ENCODE data around the gene EEF1AKMT1. TPM values are rescaled to one million over a fixed set of nuclear protein-coding genes. Genes with fewer than 3 reads are reported as not detected.

The EEF1AKMT1 gene
- total and polyA plus RNA-seq, 4 donors: 4.2 to 11.2 (median 4.9) TPM

DNA sequence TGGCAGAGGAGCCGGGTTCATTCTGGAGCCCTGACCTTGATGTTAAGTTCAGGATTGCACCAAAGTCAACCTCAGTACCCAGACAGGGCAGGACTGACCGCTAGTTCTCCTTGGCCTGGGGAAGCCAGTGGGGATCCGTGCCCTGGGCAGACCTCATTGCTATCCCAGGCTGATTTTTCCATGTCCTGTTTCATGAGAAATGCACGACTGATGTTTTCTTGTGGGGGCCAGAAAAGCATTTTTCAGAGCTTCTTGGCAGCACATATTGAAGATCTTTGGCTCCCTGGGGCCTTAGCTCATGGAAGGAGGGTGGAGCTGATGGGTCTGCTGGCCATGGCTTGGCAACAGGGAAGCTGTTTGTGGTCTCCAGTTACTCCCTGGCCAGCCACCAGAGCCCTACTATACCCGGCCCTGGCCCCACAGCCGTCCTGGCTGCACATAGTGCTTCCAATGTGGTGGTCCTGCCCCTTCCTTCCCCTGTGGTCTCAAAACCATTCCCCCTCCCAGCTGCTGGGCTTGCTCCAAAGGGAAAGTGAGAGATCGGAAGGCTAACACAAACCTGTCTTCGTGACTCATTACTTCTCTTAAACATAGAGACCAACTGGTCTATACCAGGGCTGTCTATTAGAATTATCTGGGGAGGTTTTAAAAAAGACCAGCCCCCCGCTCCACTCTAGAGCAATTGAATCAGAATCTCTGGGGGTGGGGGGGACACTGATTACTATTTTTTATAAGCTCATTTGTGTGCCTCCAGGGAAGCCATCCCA, 59.0 kb downstream of the EEF1AKMT1 start:
- 67% methylated on average over 9 of the region's 9 CpGs for WGBS
- Histone ChIP-seq H3K9ac (ENCODE audit: low read depth in 1 of 2, low read length in 2 of 2) (no peak overlapping the region), H3K4me1 (ENCODE audit: control insufficient read depth in 4 of 4, insufficient read depth in 4 of 4, low read length in 3 of 4) (peaks cover 0 to 7% (median 4%) of the 10 kb centered on the region in 4 donors), H3K36me3 (ENCODE audit: control insufficient read depth in 4 of 4, insufficient read depth in 3 of 4, low read depth in 1 of 4, low read length in 3 of 4) (no peaks in the 10 kb centered on the region), H3K9me3 (ENCODE audit: control insufficient read depth in 4 of 4, low read length in 3 of 4) (no peaks in the 10 kb centered on the region), H3K4me3 (ENCODE audit: low read depth in 1 of 3, low read length in 3 of 3) (no peak overlapping the region), H3K27me3 (ENCODE audit: control insufficient read depth in 4 of 4, insufficient read depth in 4 of 4, low read length in 3 of 4) (no peaks in the 10 kb centered on the region), H3K27ac (ENCODE audit: low read depth in 1 of 2, low read length in 2 of 2) (no peak overlapping the region)
- no peak for DNase-seq (ENCODE audit: low spot score)
- TF ChIP-seq RXRA (IDR thresholded peaks at IDR 0.05) (peak; percentile 38 to 75), TAF1 (conservative IDR thresholded peaks at IDR 0.05) (no peak), HNF4A (conservative IDR thresholded peaks at IDR 0.05) (peak in 1 of 2 donors; percentile 13), HNF4G (IDR thresholded peaks at IDR 0.05) (no peak)
- TF ChIP-seq, protein P1, sequence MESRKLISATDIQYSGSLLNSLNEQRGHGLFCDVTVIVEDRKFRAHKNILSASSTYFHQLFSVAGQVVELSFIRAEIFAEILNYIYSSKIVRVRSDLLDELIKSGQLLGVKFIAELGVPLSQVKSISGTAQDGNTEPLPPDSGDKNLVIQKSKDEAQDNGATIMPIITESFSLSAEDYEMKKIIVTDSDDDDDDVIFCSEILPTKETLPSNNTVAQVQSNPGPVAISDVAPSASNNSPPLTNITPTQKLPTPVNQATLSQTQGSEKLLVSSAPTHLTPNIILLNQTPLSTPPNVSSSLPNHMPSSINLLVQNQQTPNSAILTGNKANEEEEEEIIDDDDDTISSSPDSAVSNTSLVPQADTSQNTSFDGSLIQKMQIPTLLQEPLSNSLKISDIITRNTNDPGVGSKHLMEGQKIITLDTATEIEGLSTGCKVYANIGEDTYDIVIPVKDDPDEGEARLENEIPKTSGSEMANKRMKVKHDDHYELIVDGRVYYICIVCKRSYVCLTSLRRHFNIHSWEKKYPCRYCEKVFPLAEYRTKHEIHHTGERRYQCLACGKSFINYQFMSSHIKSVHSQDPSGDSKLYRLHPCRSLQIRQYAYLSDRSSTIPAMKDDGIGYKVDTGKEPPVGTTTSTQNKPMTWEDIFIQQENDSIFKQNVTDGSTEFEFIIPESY (IDR thresholded peaks at IDR 0.05): no peak

DNA sequence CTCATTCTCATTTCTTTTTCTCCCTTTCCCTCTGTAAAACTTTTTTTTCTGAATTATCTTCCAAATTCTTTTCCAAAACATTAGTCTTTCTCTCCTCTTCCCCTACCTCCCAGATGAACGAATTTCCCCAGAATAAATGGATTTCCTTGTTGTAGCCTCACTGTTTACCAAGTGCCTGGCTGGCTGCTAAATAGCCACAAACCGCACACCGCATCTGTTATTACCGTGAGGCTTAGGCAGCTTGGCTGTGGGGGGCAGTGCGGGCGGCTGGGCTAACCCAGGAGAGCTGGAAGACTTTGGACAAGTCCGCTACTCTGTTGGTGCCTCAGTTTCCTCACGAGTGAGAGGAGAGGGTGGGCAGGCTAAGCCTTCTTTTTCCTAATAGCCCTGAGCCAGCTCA, 59.6 kb downstream of the EEF1AKMT1 start:
- Histone ChIP-seq H3K9me3 (ENCODE audit: control insufficient read depth in 4 of 4, low read length in 3 of 4) (no peaks in the 10 kb centered on the region), H3K4me1 (ENCODE audit: control insufficient read depth in 4 of 4, insufficient read depth in 4 of 4, low read length in 3 of 4) (peaks cover 0 to 7% (median 4%) of the 10 kb centered on the region in 4 donors), H3K36me3 (ENCODE audit: control insufficient read depth in 4 of 4, insufficient read depth in 3 of 4, low read depth in 1 of 4, low read length in 3 of 4) (no peaks in the 10 kb centered on the region), H3K27me3 (ENCODE audit: control insufficient read depth in 4 of 4, insufficient read depth in 4 of 4, low read length in 3 of 4) (no peaks in the 10 kb centered on the region), H3K9ac (ENCODE audit: low read depth in 1 of 2, low read length in 2 of 2) (no peak overlapping the region), H3K27ac (ENCODE audit: low read depth in 1 of 2, low read length in 2 of 2) (no peak overlapping the region), H3K4me3 (ENCODE audit: low read depth in 1 of 3, low read length in 3 of 3) (no peak overlapping the region)
- TF ChIP-seq GABPA (IDR thresholded peaks at IDR 0.05 in 1 of 2, conservative IDR thresholded peaks at IDR 0.05 in 1 of 2): no peak
- TF ChIP-seq EGR1 (IDR thresholded peaks at IDR 0.05; ENCODE audit: low read depth in 2 of 2): no peak
- DNase-seq (ENCODE audit: low spot score): no peak
- 74% methylated on average over 8 of the region's 8 CpGs for WGBS

DNA sequence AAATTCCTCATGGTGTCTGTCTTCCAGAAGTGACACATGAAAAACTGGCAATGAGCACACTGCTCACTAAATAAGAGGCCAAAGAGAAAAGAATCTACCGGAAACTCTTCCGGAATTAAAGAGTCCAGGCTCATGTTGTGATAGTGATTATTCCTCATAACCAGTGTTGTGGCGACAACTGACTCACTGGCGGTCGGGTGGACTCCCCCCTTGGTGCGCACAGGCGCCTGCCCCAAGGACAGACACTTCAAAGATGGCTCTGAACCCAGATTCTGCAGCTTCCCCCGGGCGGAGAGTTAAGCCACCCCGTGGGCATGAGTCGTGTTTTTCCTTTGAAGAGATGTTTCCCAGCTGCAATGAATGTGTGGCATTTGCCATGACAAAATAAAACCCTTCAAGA, 60.0 kb downstream of the EEF1AKMT1 start:
- Histone ChIP-seq H3K27me3 (ENCODE audit: control insufficient read depth in 4 of 4, insufficient read depth in 4 of 4, low read length in 3 of 4) (no peaks in the 10 kb centered on the region), H3K4me1 (ENCODE audit: control insufficient read depth in 4 of 4, insufficient read depth in 4 of 4, low read length in 3 of 4) (peaks cover 0 to 7% (median 4%) of the 10 kb centered on the region in 4 donors), H3K36me3 (ENCODE audit: control insufficient read depth in 4 of 4, insufficient read depth in 3 of 4, low read depth in 1 of 4, low read length in 3 of 4) (no peaks in the 10 kb centered on the region), H3K9me3 (ENCODE audit: control insufficient read depth in 4 of 4, low read length in 3 of 4) (no peaks in the 10 kb centered on the region), H3K9ac (ENCODE audit: low read depth in 1 of 2, low read length in 2 of 2) (no peak overlapping the region), H3K4me3 (ENCODE audit: low read depth in 1 of 3, low read length in 3 of 3) (no peak overlapping the region), H3K27ac (ENCODE audit: low read depth in 1 of 2, low read length in 2 of 2) (no peak overlapping the region)
- TF ChIP-seq, protein P2, sequence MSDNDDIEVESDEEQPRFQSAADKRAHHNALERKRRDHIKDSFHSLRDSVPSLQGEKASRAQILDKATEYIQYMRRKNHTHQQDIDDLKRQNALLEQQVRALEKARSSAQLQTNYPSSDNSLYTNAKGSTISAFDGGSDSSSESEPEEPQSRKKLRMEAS (IDR thresholded peaks at IDR 0.05): no peak
- TF ChIP-seq, protein P3, sequence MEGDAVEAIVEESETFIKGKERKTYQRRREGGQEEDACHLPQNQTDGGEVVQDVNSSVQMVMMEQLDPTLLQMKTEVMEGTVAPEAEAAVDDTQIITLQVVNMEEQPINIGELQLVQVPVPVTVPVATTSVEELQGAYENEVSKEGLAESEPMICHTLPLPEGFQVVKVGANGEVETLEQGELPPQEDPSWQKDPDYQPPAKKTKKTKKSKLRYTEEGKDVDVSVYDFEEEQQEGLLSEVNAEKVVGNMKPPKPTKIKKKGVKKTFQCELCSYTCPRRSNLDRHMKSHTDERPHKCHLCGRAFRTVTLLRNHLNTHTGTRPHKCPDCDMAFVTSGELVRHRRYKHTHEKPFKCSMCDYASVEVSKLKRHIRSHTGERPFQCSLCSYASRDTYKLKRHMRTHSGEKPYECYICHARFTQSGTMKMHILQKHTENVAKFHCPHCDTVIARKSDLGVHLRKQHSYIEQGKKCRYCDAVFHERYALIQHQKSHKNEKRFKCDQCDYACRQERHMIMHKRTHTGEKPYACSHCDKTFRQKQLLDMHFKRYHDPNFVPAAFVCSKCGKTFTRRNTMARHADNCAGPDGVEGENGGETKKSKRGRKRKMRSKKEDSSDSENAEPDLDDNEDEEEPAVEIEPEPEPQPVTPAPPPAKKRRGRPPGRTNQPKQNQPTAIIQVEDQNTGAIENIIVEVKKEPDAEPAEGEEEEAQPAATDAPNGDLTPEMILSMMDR (IDR thresholded peaks at IDR 0.05; ENCODE audit: low read depth, low read length, missing input control): no peak
- WGBS: 79% methylated on average over 11 of the region's 11 CpGs
- DNase-seq (ENCODE audit: low spot score): no peak

Measured in liver (tissue), 9 donors.